Measurements from ENCODE around the gene PPP2R1A.
"Not testable (repeated sequence)": the region's sequence is repeated elsewhere in the genome, so short reads cannot be mapped to it uniquely, and the experiment has no call there.

The PPP2R1A gene

GRCh38 chr19:52200044-52200443, 10.2 kb downstream of the PPP2R1A start:
- in situ Hi-C loops (cut with MboI; ENCODE audit: low sequenced_read_pairs): no loop called here

GRCh38 chr19:52200755-52201391, 11.0 kb downstream of the PPP2R1A start:
- in situ Hi-C loops (cut with MboI; ENCODE audit: low sequenced_read_pairs): not testable (repeated sequence)

GRCh38 chr19:52206481-52206880, 16.6 kb downstream of the PPP2R1A start:
- in situ Hi-C loops (cut with MboI; ENCODE audit: low sequenced_read_pairs): no loop called here

GRCh38 chr19:52211203-52211602, 21.4 kb downstream of the PPP2R1A start:
- in situ Hi-C loops (cut with MboI; ENCODE audit: low sequenced_read_pairs): no loop called here

- in situ Hi-C loops (cut with MboI; ENCODE audit: low sequenced_read_pairs): no loop called here
Observed at GRCh38 chr19:52211926-52212571, 22.2 kb downstream of the PPP2R1A start.

- in situ Hi-C loops (cut with MboI; ENCODE audit: low sequenced_read_pairs): no loop called here
Observed at GRCh38 chr19:52212572-52213255, 22.9 kb downstream of the PPP2R1A start.

GRCh38 chr19:52214241-52214640, 24.4 kb downstream of the PPP2R1A start:
- in situ Hi-C loops (cut with MboI; ENCODE audit: low sequenced_read_pairs): no loop called here

- in situ Hi-C loops (cut with MboI; ENCODE audit: low sequenced_read_pairs): no loop called here
Observed at GRCh38 chr19:52216401-52216800, 26.5 kb downstream of the PPP2R1A start.

- in situ Hi-C loops (cut with MboI; ENCODE audit: low sequenced_read_pairs): no loop called here
Observed at GRCh38 chr19:52217576-52217975, 27.7 kb downstream of the PPP2R1A start.

- in situ Hi-C loops (cut with MboI; ENCODE audit: low sequenced_read_pairs): no loop called here
Observed at GRCh38 chr19:52219611-52220010, 29.8 kb downstream of the PPP2R1A start.

- in situ Hi-C loops (cut with MboI; ENCODE audit: low sequenced_read_pairs): no loop called here
Observed at GRCh38 chr19:52221031-52221430, 31.2 kb downstream of the PPP2R1A start.

- in situ Hi-C loops (cut with MboI; ENCODE audit: low sequenced_read_pairs): no loop called here
Observed at GRCh38 chr19:52221831-52222375, 32.1 kb downstream of the PPP2R1A start.

- in situ Hi-C loops (cut with MboI; ENCODE audit: low sequenced_read_pairs): no loop called here
Observed at GRCh38 chr19:52224211-52224610, 34.4 kb downstream of the PPP2R1A start.

GRCh38 chr19:52226652-52227051, 36.8 kb downstream of the PPP2R1A start:
- in situ Hi-C loops (cut with MboI; ENCODE audit: low sequenced_read_pairs): no loop called here

GRCh38 chr19:52227196-52227940, 37.5 kb downstream of the PPP2R1A start:
- in situ Hi-C loops (cut with MboI; ENCODE audit: low sequenced_read_pairs): no loop called here

GRCh38 chr19:52227980-52228379, 38.1 kb downstream of the PPP2R1A start:
- in situ Hi-C loops (cut with MboI; ENCODE audit: low sequenced_read_pairs): no loop called here

GRCh38 chr19:52229524-52229923, 39.7 kb downstream of the PPP2R1A start:
- in situ Hi-C loops (cut with MboI; ENCODE audit: low sequenced_read_pairs): no loop called here

GRCh38 chr19:52230685-52231084, 40.8 kb downstream of the PPP2R1A start:
- in situ Hi-C loops (cut with MboI; ENCODE audit: low sequenced_read_pairs): no loop called here

- in situ Hi-C loops (cut with MboI; ENCODE audit: low sequenced_read_pairs): no loop called here
Observed at GRCh38 chr19:52231154-52231910, 41.5 kb downstream of the PPP2R1A start.

- in situ Hi-C loops (cut with MboI; ENCODE audit: low sequenced_read_pairs): no loop called here
Observed at GRCh38 chr19:52234406-52234805, 44.6 kb downstream of the PPP2R1A start.
